CD4-positive, alpha-beta memory T cell (primary cell): ENCODE measurements around the gene SNN. TPM values are rescaled to one million over a fixed set of nuclear protein-coding genes. Genes with fewer than 3 reads are reported as not detected.

ENCODE experiments used
- CTCF ChIA-PET: fragments of 350-600 bp; sonication (Branson Sonifier 250); formaldehyde crosslinking; loops from one replicate; lab custom pipeline; 2021; ENCODE audit warnings: inconsistent platforms; ENCODE audit not compliant: partially characterized antibody; lab: Charles Lee
- POLR2A ChIA-PET: fragments of 350-600 bp; sonication (Branson Sonifier 250); formaldehyde crosslinking; loops from one replicate; lab custom pipeline; 2021; ENCODE audit not compliant: partially characterized antibody; lab: Charles Lee
- DNase-seq, 5 donors: peaks; one replicate each; pipeline versions ENCODE4 v3.0.0 to v3.0.0-alpha.2; 2020 to 2022; ENCODE audit warnings: mixed read lengths in 1 of 5
- H3K27ac ChIP-seq: one replicate; pipeline ENCODE4 v1.7.0; 2013; ENCODE audit warnings: low read depth, low read length
- H3K27me3 ChIP-seq: 2 replicates; pipeline ENCODE4 v1.7.0; 2013; ENCODE audit warnings: mild to moderate bottlenecking, low read length, moderate library complexity; ENCODE audit not compliant: insufficient read depth
- H3K36me3 ChIP-seq: 2 replicates; pipeline ENCODE4 v1.7.0; 2013; ENCODE audit warnings: mild to moderate bottlenecking, low read length, moderate library complexity; ENCODE audit not compliant: insufficient read depth
- H3K4me1 ChIP-seq: 2 replicates; pipeline ENCODE4 v1.7.0; 2013; ENCODE audit warnings: mild to moderate bottlenecking, low read length, moderate library complexity; ENCODE audit not compliant: insufficient read depth
- H3K4me3 ChIP-seq, 2 donors: one replicate each; pipeline ENCODE4 v1.7.0; 2013; ENCODE audit warnings: low read length in 2 of 2, mild to moderate bottlenecking in 1 of 2
- H3K9me3 ChIP-seq, 2 donors: one replicate each; pipeline ENCODE4 v1.7.0; 2013; ENCODE audit warnings: low read length in 2 of 2, control low read depth in 1 of 2; ENCODE audit not compliant: control insufficient read depth in 1 of 2
- H3K27ac Mint-ChIP-seq, 7 donors: one replicate each; pipeline ENCODE4 v1.8.0; 2020 to 2021; ENCODE audit warnings: mixed read lengths in 7 of 7, mild to moderate bottlenecking in 6 of 7, inconsistent platforms in 3 of 7, moderate library complexity in 3 of 7
- H3K27me3 Mint-ChIP-seq, 2 donors: one replicate each; pipeline ENCODE4 v1.8.0; 2020 to 2021; ENCODE audit warnings: mixed read lengths in 2 of 2
- H3K36me3 Mint-ChIP-seq, 2 donors: one replicate each; pipeline ENCODE4 v1.8.0; 2020 to 2021; ENCODE audit warnings: mixed read lengths in 2 of 2, inconsistent platforms in 1 of 2, mild to moderate bottlenecking in 1 of 2
- H3K4me1 Mint-ChIP-seq, 4 donors: one replicate each; pipeline ENCODE4 v1.8.0; 2020 to 2021; ENCODE audit warnings: mixed read lengths in 4 of 4, mild to moderate bottlenecking in 1 of 4
- H3K4me3 Mint-ChIP-seq, 8 donors: one replicate each; pipeline ENCODE4 v1.8.0; 2020 to 2021; ENCODE audit warnings: mixed read lengths in 8 of 8, mild to moderate bottlenecking in 7 of 8, moderate library complexity in 6 of 8, inconsistent platforms in 3 of 8
- H3K9me3 Mint-ChIP-seq, 8 donors: one replicate each; pipeline ENCODE4 v1.8.0; 2020 to 2021; ENCODE audit warnings: mixed read lengths in 8 of 8, mild to moderate bottlenecking in 5 of 8, inconsistent platforms in 3 of 8, moderate library complexity in 1 of 8
- intact Hi-C: fragments of 100-400 bp; cut with micrococcal nuclease; formaldehyde crosslinking; loops from one replicate; pipeline ENCODE4 v1.15.1; 2023
- polyA plus RNA-seq, 2 donors: library from polyadenylated mRNA; unstranded; fragments of 300-500 nt; fragmentation: Illumina TruSeq; gene quantifications; one replicate each; pipeline ENCODE4 v1.2.3, GENCODE V29; 2021
- total RNA-seq, 2 experiments: library from RNA; stranded (reverse); gene quantifications; one replicate each; pipeline ENCODE4 v1.2.3, GENCODE V29; 2021

Gene SNN
- total and polyA plus RNA-seq, 4 experiments from 2014 or later, result 16.1 to 20.4 (median 18.0) TPM

DNA sequence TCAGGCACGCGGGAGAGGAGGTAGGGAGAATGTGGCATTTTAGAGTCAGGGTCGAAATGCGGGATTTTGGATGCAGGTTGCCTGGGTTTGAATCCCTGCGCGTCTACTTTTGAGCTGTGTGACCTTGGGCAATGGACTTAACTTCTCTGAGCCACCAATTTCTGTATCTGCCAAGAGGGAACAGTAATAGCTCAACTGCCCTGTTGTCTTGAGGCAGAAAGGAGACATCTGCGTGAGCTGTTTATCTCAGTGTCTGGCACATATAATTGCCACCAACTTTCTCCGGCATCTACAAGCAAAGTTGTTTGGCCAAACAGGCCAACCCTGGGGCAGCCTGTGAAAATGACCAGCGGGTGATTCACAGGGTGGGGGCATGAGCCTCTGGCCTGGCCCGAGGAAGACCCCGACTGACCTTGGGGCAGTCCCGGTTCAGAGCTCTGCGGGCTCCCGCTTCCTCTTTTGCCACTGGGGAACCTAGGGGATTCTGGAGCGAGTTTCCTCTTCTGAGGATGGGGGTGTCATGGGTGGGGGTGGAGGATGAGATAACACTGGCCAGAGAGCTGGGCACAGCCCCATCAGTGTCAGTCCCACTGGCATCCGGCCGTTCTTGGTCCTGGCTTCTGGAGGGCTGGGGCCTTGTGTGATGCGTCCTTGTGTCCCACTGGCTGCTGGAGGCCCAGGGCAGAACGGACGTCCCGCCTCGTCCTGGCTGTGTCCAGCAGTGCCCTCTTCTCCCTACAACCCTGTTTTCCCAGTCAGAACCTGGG, 1.3 kb downstream of the SNN start:
- H3K36me3 Mint-ChIP-seq, result no peaks in the 10 kb centered on the region
- H3K4me3 Mint-ChIP-seq, result peak overlapping the region; percentile 84 to 92 (median 87)
- POLR2A ChIA-PET, result interaction anchor here (0.6 to 6.0 kb wide), 9 partner anchors 9 to 83 kb away, joined by 3 to 29 read pairs (median 5); partner anchors contain the start of genes LITAF and TXNDC11

DNA sequence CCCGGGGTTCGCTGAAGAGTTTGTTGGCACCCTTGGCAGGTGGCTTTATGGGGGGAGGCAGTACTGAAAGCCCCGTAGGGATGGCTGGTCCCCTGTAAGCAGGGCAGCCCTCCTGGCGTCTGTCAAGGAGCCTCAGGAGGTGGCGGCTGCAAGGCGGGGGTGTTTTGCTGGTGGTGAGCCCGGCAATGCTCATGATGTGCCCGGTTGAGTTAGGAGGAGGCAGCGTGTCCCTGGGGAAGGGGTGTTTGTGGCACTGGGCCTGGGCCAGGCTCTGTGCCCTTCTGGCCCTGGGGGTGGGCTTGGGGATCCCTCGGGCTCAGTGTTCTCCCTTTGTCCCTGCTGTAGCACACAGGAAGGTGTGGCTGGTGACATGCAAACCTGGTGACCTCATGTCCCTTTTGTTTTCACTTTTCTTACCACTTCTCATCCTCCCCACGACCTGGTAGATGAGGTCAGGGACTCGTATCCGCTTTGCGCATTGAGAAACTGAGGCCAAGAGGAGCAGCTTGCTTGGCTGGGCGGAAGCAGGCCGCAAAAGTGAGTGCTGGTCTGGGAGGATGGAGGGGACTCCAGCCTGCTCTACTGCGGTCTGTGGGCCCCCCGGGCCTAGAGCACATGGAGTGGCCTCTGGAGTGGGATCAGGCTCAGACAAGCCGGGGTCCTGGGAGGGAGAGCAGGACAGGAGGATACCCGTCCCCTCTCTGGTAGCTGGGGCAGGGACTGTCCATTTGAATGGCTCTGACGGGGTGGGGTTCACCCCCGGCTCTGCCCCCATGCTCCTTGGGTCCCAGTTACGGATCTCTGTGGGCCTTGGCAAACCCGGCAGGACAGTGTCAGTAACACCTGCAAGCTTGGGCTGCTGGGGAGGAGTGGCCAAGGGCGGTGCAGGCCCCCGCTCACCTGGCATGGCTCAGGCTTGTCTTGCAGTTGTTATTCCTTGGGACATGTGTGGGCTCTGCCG, 2.2 kb downstream of the SNN start:
- H3K9me3 ChIP-seq, result no peaks in the 10 kb centered on the region
- peak overlapping the region; percentile 84 to 92 (median 87) for H3K4me3 Mint-ChIP-seq
- no peaks in the 10 kb centered on the region for H3K36me3 ChIP-seq
- H3K27me3 ChIP-seq, result no peaks in the 10 kb centered on the region
- CTCF ChIA-PET, result interaction anchor here (1.2 to 1.7 kb wide), 2 partner anchors 34 to 127 kb away, joined by 3 to 4 read pairs; partner anchors contain the start of gene ZC3H7A
- peak overlapping the region; percentile 87 to 96 (median 92) for H3K27ac Mint-ChIP-seq
- POLR2A ChIA-PET, result interaction anchor here (1.1 to 6.0 kb wide), 6 partner anchors 10 to 84 kb away, joined by 3 to 29 read pairs (median 8); partner anchors contain the start of genes LITAF and TXNDC11
- H3K4me3 ChIP-seq, result peak overlapping the region in 1 of 2 donors; percentile 72
- intact Hi-C loops, result no loop called here
- peaks cover 69% of the 10 kb centered on the region for H3K4me1 ChIP-seq
- H3K9me3 Mint-ChIP-seq, result no peaks in the 10 kb centered on the region
- H3K4me1 Mint-ChIP-seq, result peaks cover 40 to 87% (median 59%) of the 10 kb centered on the region in 4 donors
- peak in 4 of 5 donors; percentile 33 to 47 (median 40) for DNase-seq
- H3K27me3 Mint-ChIP-seq, result no peaks in the 10 kb centered on the region
- H3K27ac ChIP-seq, result peak overlapping the region; percentile 22
- H3K36me3 Mint-ChIP-seq, result peaks cover 0 to 5% of the 10 kb centered on the region in 2 donors

More for the DNA sequence above, 1.3 kb downstream of the SNN start:
- peaks cover 45 to 87% (median 61%) of the 10 kb centered on the region in 4 donors for H3K4me1 Mint-ChIP-seq
- Histone ChIP-seq H3K36me3 (no peaks in the 10 kb centered on the region), H3K4me1 (peaks cover 72% of the 10 kb centered on the region), H3K27ac (peak overlapping the region; percentile 44), H3K9me3 (no peaks in the 10 kb centered on the region), H3K27me3 (no peaks in the 10 kb centered on the region), H3K4me3 (peak overlapping the region; percentile 47 to 72)
- H3K9me3 Mint-ChIP-seq, result no peaks in the 10 kb centered on the region
- H3K27ac Mint-ChIP-seq, result peak overlapping the region; percentile 87 to 96 (median 92)
- intact Hi-C loops, result loop anchor here (2.0 to 5.0 kb wide), 2 partner anchors 73 to 128 kb away; partner anchors contain the start of genes TXNDC11 and ZC3H7A
- DNase-seq, result no peak
- no peaks in the 10 kb centered on the region for H3K27me3 Mint-ChIP-seq
- CTCF ChIA-PET, result interaction anchor here (0.7 to 1.7 kb wide), 5 partner anchors 26 to 137 kb away, joined by 3 to 7 read pairs (median 3); partner anchors contain the start of gene ZC3H7A

DNA sequence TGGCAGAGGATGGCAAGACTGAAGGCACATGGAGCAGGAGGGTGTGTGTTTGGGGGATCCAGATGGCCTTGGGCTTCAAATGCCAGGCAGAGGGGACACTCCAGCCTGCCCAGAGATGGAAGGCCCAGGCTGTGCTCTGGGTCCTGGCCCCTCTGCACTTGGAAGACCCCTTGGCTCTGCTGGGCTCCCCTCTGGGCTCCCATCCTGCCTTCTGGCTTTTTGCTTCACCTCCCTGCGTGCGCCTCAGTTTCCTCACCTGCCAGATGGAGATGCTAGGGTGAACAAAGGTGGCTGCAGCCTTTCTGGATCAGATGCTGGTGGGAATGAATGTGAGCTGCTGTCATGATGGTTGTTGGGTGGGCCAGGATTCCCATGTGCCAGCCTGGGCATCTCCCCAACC, 3.0 kb downstream of the SNN start:
- intact Hi-C loops, result no loop called here
- no peaks in the 10 kb centered on the region for H3K9me3 ChIP-seq
- DNase-seq, result no peak
- no peak overlapping the region for H3K4me3 ChIP-seq
- H3K4me1 Mint-ChIP-seq, result peaks cover 34 to 85% (median 54%) of the 10 kb centered on the region in 4 donors
- ChIA-PET POLR2A (interaction anchor here (1.1 to 1.5 kb wide), 3 partner anchors 10 to 83 kb away, joined by 3 to 5 read pairs (median 4); no protein-coding TSS in a partner anchor), CTCF (no interaction called here)
- peak overlapping the region in 6 of 8 donors; percentile 21 to 92 (median 60) for H3K4me3 Mint-ChIP-seq
- H3K27me3 Mint-ChIP-seq, result no peaks in the 10 kb centered on the region
- H3K27ac Mint-ChIP-seq, result peak overlapping the region; percentile 57 to 96 (median 87)
- H3K27me3 ChIP-seq, result no peaks in the 10 kb centered on the region
- no peaks in the 10 kb centered on the region for H3K9me3 Mint-ChIP-seq
- H3K36me3 ChIP-seq, result peaks cover 1% of the 10 kb centered on the region
- peaks cover 63% of the 10 kb centered on the region for H3K4me1 ChIP-seq
- peaks cover 0 to 12% of the 10 kb centered on the region in 2 donors for H3K36me3 Mint-ChIP-seq
- no peak overlapping the region for H3K27ac ChIP-seq

DNA sequence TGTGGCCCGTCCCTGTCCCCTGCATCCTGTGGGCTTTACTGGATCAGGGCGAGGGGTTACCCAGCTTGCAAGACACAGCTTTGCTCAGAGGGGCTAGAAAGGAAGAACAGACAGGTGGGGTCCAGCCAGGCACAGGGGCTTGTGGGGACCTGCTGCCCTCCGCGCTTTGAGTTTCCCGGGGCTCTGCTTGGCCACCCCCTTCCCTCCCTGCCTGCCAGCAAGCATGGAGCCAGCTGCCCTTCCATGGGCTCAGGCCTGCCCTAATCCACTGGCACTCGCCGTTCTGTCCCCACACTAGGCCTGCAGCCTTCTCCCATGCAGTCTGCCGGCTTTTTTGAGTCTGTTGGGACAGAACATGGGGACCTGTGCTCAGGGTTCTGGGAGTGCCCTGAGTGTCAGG, 3.4 kb downstream of the SNN start:
- H3K9me3 Mint-ChIP-seq, result no peaks in the 10 kb centered on the region
- peaks cover 5% of the 10 kb centered on the region for H3K36me3 ChIP-seq
- peaks cover 33 to 84% (median 52%) of the 10 kb centered on the region in 4 donors for H3K4me1 Mint-ChIP-seq
- H3K4me3 ChIP-seq, result no peak overlapping the region
- no peak for DNase-seq
- peaks cover 61% of the 10 kb centered on the region for H3K4me1 ChIP-seq
- H3K9me3 ChIP-seq, result no peaks in the 10 kb centered on the region
- no peak overlapping the region for H3K27ac ChIP-seq
- no peaks in the 10 kb centered on the region for H3K27me3 Mint-ChIP-seq
- H3K36me3 Mint-ChIP-seq, result peaks cover 4 to 16% of the 10 kb centered on the region in 2 donors
- ChIA-PET POLR2A (interaction anchor here (1.1 to 1.5 kb wide), 4 partner anchors 10 to 83 kb away, joined by 3 to 5 read pairs (median 4); no protein-coding TSS in a partner anchor), CTCF (no interaction called here)
- peak overlapping the region in 6 of 7 donors; percentile 77 to 92 (median 85) for H3K27ac Mint-ChIP-seq
- intact Hi-C loops, result no loop called here
- H3K4me3 Mint-ChIP-seq, result peak overlapping the region in 5 of 8 donors; percentile 25 to 92 (median 67)
- H3K27me3 ChIP-seq, result no peaks in the 10 kb centered on the region

DNA sequence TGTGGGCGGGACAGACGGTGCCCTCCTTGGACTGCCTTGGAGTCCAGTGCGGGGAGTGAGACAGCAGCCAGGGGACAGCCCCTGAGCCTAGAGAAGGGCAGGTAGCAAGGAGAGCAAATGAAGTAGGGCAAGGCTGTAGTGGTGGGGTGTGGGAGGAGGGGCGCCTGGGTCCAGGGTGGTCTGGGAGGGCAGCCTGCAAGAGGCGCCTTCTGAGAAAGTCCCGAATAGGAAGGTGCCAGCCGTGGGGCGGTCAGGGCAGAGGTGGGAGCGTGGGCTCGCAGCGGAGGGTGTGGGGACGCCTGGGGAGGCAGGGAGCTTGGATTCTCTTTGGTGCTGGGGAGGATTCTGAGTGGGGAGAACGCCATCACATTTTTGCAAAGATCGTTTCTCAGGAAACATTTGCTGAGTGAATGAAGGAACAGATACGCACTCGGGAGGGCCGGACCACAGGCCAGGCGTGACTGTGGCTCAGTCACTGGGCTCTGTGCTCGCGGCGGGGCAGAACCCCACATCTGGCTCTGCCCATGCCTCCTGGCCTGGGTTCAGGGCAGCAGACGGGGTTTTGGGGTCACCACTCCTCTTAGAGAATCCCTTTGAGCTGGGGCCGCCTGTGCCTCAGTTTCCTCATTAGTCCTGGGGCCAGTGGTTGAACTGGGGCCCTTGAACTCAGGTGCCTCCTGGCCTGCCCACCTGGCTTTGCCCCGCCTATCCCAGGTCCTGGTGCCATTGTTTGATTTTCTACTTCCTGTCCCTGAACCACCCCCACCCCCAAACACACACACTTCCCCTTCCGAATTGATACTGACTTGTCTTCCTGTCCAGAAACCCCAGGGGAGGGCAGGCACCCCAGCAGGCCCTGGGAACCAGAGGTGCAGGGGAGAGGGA, 4.2 kb downstream of the SNN start:
- peaks cover 36 to 82% (median 51%) of the 10 kb centered on the region in 4 donors for H3K4me1 Mint-ChIP-seq
- H3K27me3 Mint-ChIP-seq, result no peaks in the 10 kb centered on the region
- peak overlapping the region; percentile 70 to 91 (median 87) for H3K27ac Mint-ChIP-seq
- H3K4me1 ChIP-seq, result peaks cover 61% of the 10 kb centered on the region
- intact Hi-C loops, result no loop called here
- H3K27ac ChIP-seq, result no peak overlapping the region
- DNase-seq, result peak in 4 of 5 donors; percentile 36 to 65 (median 46)
- H3K27me3 ChIP-seq, result no peaks in the 10 kb centered on the region
- peak overlapping the region in 1 of 2 donors; percentile 5 for H3K4me3 ChIP-seq
- ChIA-PET CTCF (interaction anchor here (1.4 kb wide), 1 partner anchor 708 kb away, joined by 4 read pairs; no protein-coding TSS in a partner anchor), POLR2A (interaction anchor here (1.5 kb wide), 2 partner anchors 9 to 50 kb away, joined by 3 to 5 read pairs; no protein-coding TSS in a partner anchor)
- H3K9me3 Mint-ChIP-seq, result no peaks in the 10 kb centered on the region
- H3K36me3 Mint-ChIP-seq, result peaks cover 8 to 24% of the 10 kb centered on the region in 2 donors
- H3K36me3 ChIP-seq, result peaks cover 9% of the 10 kb centered on the region
- peak overlapping the region; percentile 45 to 75 (median 60) for H3K4me3 Mint-ChIP-seq
- no peaks in the 10 kb centered on the region for H3K9me3 ChIP-seq
